Adrenal gland (tissue), 12 donors: ENCODE measurements around the gene CAGE1. TPM values are rescaled to one million over a fixed set of nuclear protein-coding genes. Genes with fewer than 3 reads are reported as not detected.

Experiments
- DNase-seq, 7 donors: peaks; one replicate each; pipeline ENCODE4 v3.0.0-alpha.2; 2019 to 2020
- H3K27ac ChIP-seq, 5 donors: fragments of 200-600 bp; sonication (generic) in 4 of 5; 1 replicate in 3 of 5; 2 replicates in 2 of 5; pipeline versions ENCODE4 v1.5.1 to v1.8.0; 2016 to 2020; ENCODE audit warnings: mild to moderate bottlenecking in 1 of 5
- H3K27me3 ChIP-seq: fragments of 200-600 bp; 2 replicates; pipeline ENCODE4 v1.8.0; 2021
- H3K36me3 ChIP-seq, 2 donors: fragments of 200-600 bp; replicated peaks in 1 of 2; 1 replicate in 1 of 2; 2 replicates in 1 of 2; pipeline versions ENCODE4 v1.5.1 to v1.8.0; 2018 to 2022
- H3K4me1 ChIP-seq, 2 donors: fragments of 200-600 bp; replicated peaks in 1 of 2; 1 replicate in 1 of 2; 2 replicates in 1 of 2; pipeline versions ENCODE4 v1.5.1 to v1.8.0; 2018 to 2021
- H3K4me3 ChIP-seq, 4 donors: fragments of 200-600 bp; sonication (generic) in 3 of 4; one replicate each; pipeline ENCODE4 v1.5.1; 2016 to 2018
- H3K9me3 ChIP-seq, 3 donors: fragments of 200-600 bp; sonication (generic) in 1 of 3; replicated peaks in 1 of 3; 1 replicate in 2 of 3; 2 replicates in 1 of 3; pipeline versions ENCODE4 v1.5.1 to v1.8.0; 2016 to 2021
- CTCF ChIP-seq, 6 experiments: fragments of 450-650 bp in 4 of 6; fragments of 200-600 bp in 2 of 6; sonication (generic) in 1 of 6; IDR thresholded peaks; 1 replicate in 5 of 6; 2 replicates in 1 of 6; pipeline versions ENCODE4 v1.5.1 to v1.8.0; 2016 to 2021; ENCODE audit warnings: antibody characterized with exemption in 6 of 6, mild to moderate bottlenecking in 2 of 6, moderate library complexity in 1 of 6
- POLR2A ChIP-seq, 2 donors: fragments of 450-650 bp; IDR thresholded peaks; one replicate each; pipeline ENCODE4 v1.6.1; 2017; ENCODE audit warnings: antibody characterized with exemption in 2 of 2, mild to moderate bottlenecking in 2 of 2, moderate library complexity in 1 of 2
- WGBS, 4 donors: extraction: QIAGEN DNeasy Blood & Tissue Kit in 2 of 4; methylation state at CpG; one replicate each; pipeline versions ENCODE4 v1.1.5 to v1.1.7; 2013 to 2017; 5-methylcytosine and 5-hydroxymethylcytosine counted together
- intact Hi-C, 2 donors: fragments of 100-400 bp; cut with DNase I; formaldehyde crosslinking; loops; one replicate each; pipeline versions ENCODE4 v1.14.1 to v1.15.0; 2022 to 2023
- polyA plus RNA-seq, 3 donors: library from polyadenylated mRNA; stranded (reverse); fragments of 200-250 nt in 2 of 3; fragments of 350-450 nt in 1 of 3; fragmentation: Illumina TruSeq in 1 of 3; extraction: RNeasy Lipid Tissue Mini Kit (QIAGEN cat#74804) in 1 of 3; gene quantifications; one replicate each; pipeline ENCODE4 v1.2.3, GENCODE V29; 2013 to 2014
- total RNA-seq, 9 donors: library from RNA; depleted of rRNA in 4 of 9; stranded (reverse); fragments of >200 nt in 4 of 9; fragments of 120-200 nt in 1 of 9; fragmentation: NEBNext Ultra II Directional in 1 of 9; extraction: Animal tissue kit (Norgen Biotek cat#: 25700) in 1 of 9; gene quantifications; one replicate each; pipeline versions ENCODE4 v1.1.0 to v1.2.4, GENCODE V29; 2013 to 2023
- donor health status: healthy with polysubstance abuse.
- donor health status: Bipolar disorder and iron deficiency.
- donor health status: DM: yes; HTN: yes; CAD: no.
- donor health status: DM: no; HTN: no; CAD: no.
- donor health status: DM: no; HTN: no; CAD: no.
- donor health status: DM: yes; HTN: yes; CAD: no.

Gene CAGE1
- total and polyA plus RNA-seq, 12 donors, result 0.06 to 0.25 (median 0.16) TPM; not detected in 8

GRCh38 chr6:7312616-7313504, 76.7 kb downstream of the CAGE1 start, which contains the start of gene SSR1:
SSR1 (minus strand) TSS chr6:7313199; CDS start chr6:7313120, 79 bp downstream.
- 0 to 1% (median 0%) methylated on average over 45 to 83 of the region's 83 CpGs for WGBS, 4 donors
- TF ChIP-seq CTCF (IDR thresholded peaks at IDR 0.05), result no peak
- TF ChIP-seq POLR2A (IDR thresholded peaks at IDR 0.05), result peak; percentile 63 to 94
- Histone ChIP-seq H3K36me3 (peaks cover 0 to 19% of the 10 kb centered on the region in 2 donors), H3K27ac (peak within 1 kb of the TSS; percentile 66 to 99 (median 95)), H3K9me3 (no peaks in the 10 kb centered on the region), H3K4me3 (peak within 1 kb of the TSS; percentile 43 to 97 (median 70)), H3K4me1 (peaks cover 8 to 29% of the 10 kb centered on the region in 2 donors), H3K27me3 (no peaks in the 10 kb centered on the region)
- intact Hi-C loops, result no loop called here
- peak; percentile 97 to 99 (median 98) for DNase-seq

- Histone ChIP-seq H3K4me3 (peak overlapping the region; percentile 43 to 97 (median 70)), H3K36me3 (peaks cover 0 to 27% of the 10 kb centered on the region in 2 donors), H3K9me3 (no peaks in the 10 kb centered on the region), H3K27me3 (no peaks in the 10 kb centered on the region), H3K27ac (peak overlapping the region; percentile 66 to 99 (median 95)), H3K4me1 (peaks cover 8 to 30% of the 10 kb centered on the region in 2 donors)
- peak in 1 of 7 donors; percentile 73 for DNase-seq
- intact Hi-C loops, result no loop called here
- 1 to 2% (median 2%) methylated on average over 17 of the region's 17 CpGs for WGBS, 4 donors
- TF ChIP-seq CTCF (IDR thresholded peaks at IDR 0.05), result no peak
- TF ChIP-seq POLR2A (IDR thresholded peaks at IDR 0.05), result no peak
Measured at GRCh38 chr6:7311917-7312615, 77.5 kb downstream of the CAGE1 start.

- TF ChIP-seq CTCF (IDR thresholded peaks at IDR 0.05) (no peak), POLR2A (IDR thresholded peaks at IDR 0.05) (no peak)
- Histone ChIP-seq H3K36me3 (peaks cover 0 to 31% of the 10 kb centered on the region in 2 donors), H3K4me1 (peaks cover 8 to 30% of the 10 kb centered on the region in 2 donors), H3K4me3 (peak overlapping the region in 1 of 4 donors; percentile 97), H3K27ac (no peak overlapping the region), H3K9me3 (no peaks in the 10 kb centered on the region), H3K27me3 (no peaks in the 10 kb centered on the region)
- 59 to 64% (median 61%) methylated on average over 1 of the region's 1 CpG for WGBS, 4 donors
- intact Hi-C loops, result no loop called here
- DNase-seq, result no peak
Measured at GRCh38 chr6:7311176-7311575, 78.4 kb downstream of the CAGE1 start.

- Histone ChIP-seq H3K36me3 (peaks cover 0 to 46% of the 10 kb centered on the region in 2 donors), H3K9me3 (no peaks in the 10 kb centered on the region), H3K4me3 (no peak overlapping the region), H3K27me3 (no peaks in the 10 kb centered on the region), H3K27ac (no peak overlapping the region), H3K4me1 (peaks cover 8 to 30% of the 10 kb centered on the region in 2 donors)
- DNase-seq, result no peak
- 77 to 100% (median 88%) methylated on average over 5 of the region's 5 CpGs for WGBS, 4 donors
- TF ChIP-seq CTCF (IDR thresholded peaks at IDR 0.05) (no peak), POLR2A (IDR thresholded peaks at IDR 0.05) (no peak)
- intact Hi-C loops, result loop anchor here in 1 of 2 donors (10.0 kb wide), 1 partner anchor 296 kb away; no protein-coding TSS in a partner anchor
Measured at GRCh38 chr6:7309050-7309449, 80.5 kb downstream of the CAGE1 start.
